ENCODE results near the gene MRGPRF. TPM values are rescaled to one million over a fixed set of nuclear protein-coding genes. Genes with fewer than 3 reads are reported as not detected.

Gene MRGPRF
- polyA plus RNA-seq, 1 donor from 2014 or later, result not detected

GRCh38 chr11:69057236-69057635 lies 44.2 kb upstream of the MRGPRF start:
- Histone ChIP-seq H3K9me2 (ENCODE audit: insufficient read depth, low read length) (no peaks in the 10 kb centered on the region), H3F3A (ENCODE audit: insufficient read depth, low read length, poor library complexity, severe bottlenecking) (no peaks in the 10 kb centered on the region), H3K36me3 (ENCODE audit: insufficient read depth, low read length) (no peaks in the 10 kb centered on the region), H3K9ac (ENCODE audit: low read length) (no peak overlapping the region), H3K4me3 (ENCODE audit: low read length) (no peak overlapping the region), H3K79me2 (replicated peaks; ENCODE audit: insufficient read depth, low read length) (no peaks in the 10 kb centered on the region), H3K27ac (ENCODE audit: low read length) (no peak overlapping the region), H3K27me3 (ENCODE audit: insufficient read depth, low read depth, low read length) (no peaks in the 10 kb centered on the region), H3K4me2 (ENCODE audit: low read length) (no peak overlapping the region), H3K9me3 (ENCODE audit: low read length) (no peaks in the 10 kb centered on the region), H2AFZ (ENCODE audit: low read depth, low read length) (no peak overlapping the region), H4K20me1 (ENCODE audit: insufficient read depth) (no peaks in the 10 kb centered on the region)
- TF ChIP-seq EZH2 (IDR thresholded peaks at IDR 0.05; ENCODE audit: borderline replicate concordance, insufficient read depth, low read length, poor library complexity, severe bottlenecking) (no peak), POLR2AphosphoS5 (IDR thresholded peaks at IDR 0.05) (no peak), REST (IDR thresholded peaks at IDR 0.05; ENCODE audit: borderline replicate concordance) (no peak), CTCF (IDR thresholded peaks at IDR 0.05; ENCODE audit: poor library complexity, severe bottlenecking) (no peak), TAF1 (IDR thresholded peaks at IDR 0.05; ENCODE audit: low read depth) (no peak), EP300 (conservative IDR thresholded peaks at IDR 0.05; ENCODE audit: poor library complexity, severe bottlenecking) (no peak), RAD21 (conservative IDR thresholded peaks at IDR 0.05) (no peak), SMC3 (conservative IDR thresholded peaks at IDR 0.05; ENCODE audit: poor library complexity) (no peak)

GRCh38 chr11:69055598-69056516 lies 42.8 kb upstream of the MRGPRF start:
- H3K9me2 ChIP-seq (ENCODE audit: insufficient read depth, low read length), result no peaks in the 10 kb centered on the region
- H3F3A ChIP-seq (ENCODE audit: insufficient read depth, low read length, poor library complexity, severe bottlenecking), result no peaks in the 10 kb centered on the region
- H3K27ac ChIP-seq (ENCODE audit: low read length), result no peak overlapping the region
- no peaks in the 10 kb centered on the region for H3K79me2 ChIP-seq (replicated peaks; ENCODE audit: insufficient read depth, low read length)
- no peaks in the 10 kb centered on the region for H3K27me3 ChIP-seq (ENCODE audit: insufficient read depth, low read depth, low read length)
- H2AFZ ChIP-seq (ENCODE audit: low read depth, low read length), result no peak overlapping the region
- TF ChIP-seq MXI1 (conservative IDR thresholded peaks at IDR 0.05; ENCODE audit: poor library complexity, severe bottlenecking) (no peak), POLR2AphosphoS5 (IDR thresholded peaks at IDR 0.05) (no peak), CTCF (IDR thresholded peaks at IDR 0.05; ENCODE audit: poor library complexity, severe bottlenecking) (no peak), RAD21 (conservative IDR thresholded peaks at IDR 0.05) (no peak)
- no peaks in the 10 kb centered on the region for H3K36me3 ChIP-seq (ENCODE audit: insufficient read depth, low read length)
- H3K4me2 ChIP-seq (ENCODE audit: low read length), result no peak overlapping the region
- H3K9me3 ChIP-seq (ENCODE audit: low read length), result no peaks in the 10 kb centered on the region
- no peak overlapping the region for H3K9ac ChIP-seq (ENCODE audit: low read length)
- no peaks in the 10 kb centered on the region for H4K20me1 ChIP-seq (ENCODE audit: insufficient read depth)
- H3K4me3 ChIP-seq (ENCODE audit: low read length), result no peak overlapping the region

All from neural cell (in vitro differentiated cells).